Vagina (tissue), 2 donors: ENCODE results near the gene CD6. TPM values are rescaled to one million over a fixed set of nuclear protein-coding genes. Genes with fewer than 3 reads are reported as not detected.

Experiments
- DNase-seq, 2 donors: peaks; one replicate each; pipeline ENCODE4 v3.0.0-alpha.2; 2017; ENCODE audit errors: extremely low spot score in 2 of 2
- H3K27ac ChIP-seq: fragments of 200-600 bp; sonication (generic); one replicate; pipeline ENCODE4 v1.5.1; 2019
- H3K27me3 ChIP-seq: fragments of 200-600 bp; sonication (generic); one replicate; pipeline ENCODE4 v1.5.1; 2019
- H3K36me3 ChIP-seq, 2 donors: fragments of 200-600 bp; sonication (generic); one replicate each; pipeline ENCODE4 v1.5.1; 2017 to 2019
- H3K4me1 ChIP-seq: fragments of 200-600 bp; sonication (generic); one replicate; pipeline ENCODE4 v1.5.1; 2019
- H3K4me3 ChIP-seq, 2 donors: fragments of 200-600 bp; sonication (generic); 1 replicate in 1 of 2; 2 replicates in 1 of 2; pipeline ENCODE4 v1.5.1; 2016 to 2019
- H3K9me3 ChIP-seq: fragments of 200-600 bp; sonication (generic); one replicate; pipeline ENCODE4 v1.5.1; 2019
- POLR2A ChIP-seq, 2 donors: fragments of 450-650 bp; IDR thresholded peaks; one replicate each; pipeline ENCODE4 v1.6.1; 2017; ENCODE audit warnings: antibody characterized with exemption in 2 of 2, mild to moderate bottlenecking in 2 of 2, moderate library complexity in 2 of 2
- POLR2AphosphoS5 ChIP-seq, 2 donors: sonication (generic); formaldehyde crosslinking; IDR thresholded peaks; one replicate each; pipeline ENCODE4 v1.9.0; 2017; ENCODE audit warnings: antibody characterized with exemption in 2 of 2, mild to moderate bottlenecking in 2 of 2, low read depth in 1 of 2; ENCODE audit not compliant: insufficient read depth in 1 of 2
- intact Hi-C: fragments of 100-400 bp; cut with DNase I; formaldehyde crosslinking; loops from one replicate; pipeline ENCODE4 v1.15.1; 2023
- total RNA-seq: library from RNA; depleted of rRNA; stranded (reverse); fragments of >200 nt; gene quantifications from one replicate; pipeline ENCODE4 v1.2.3, GENCODE V29; 2016
- TF ChIP-seq, protein P1 (sequence below), 3 experiments: fragments of 450-650 bp in 2 of 3; fragments of 200-600 bp in 1 of 3; sonication (generic) in 1 of 3; IDR thresholded peaks; one replicate each; pipeline ENCODE4 v1.5.1; 2017 to 2019; ENCODE audit warnings: antibody characterized with exemption in 3 of 3, mild to moderate bottlenecking in 2 of 3, moderate library complexity in 2 of 3

CD6 gene
- total RNA-seq, 1 donor from 2014 or later: 3.9 TPM

DNA sequence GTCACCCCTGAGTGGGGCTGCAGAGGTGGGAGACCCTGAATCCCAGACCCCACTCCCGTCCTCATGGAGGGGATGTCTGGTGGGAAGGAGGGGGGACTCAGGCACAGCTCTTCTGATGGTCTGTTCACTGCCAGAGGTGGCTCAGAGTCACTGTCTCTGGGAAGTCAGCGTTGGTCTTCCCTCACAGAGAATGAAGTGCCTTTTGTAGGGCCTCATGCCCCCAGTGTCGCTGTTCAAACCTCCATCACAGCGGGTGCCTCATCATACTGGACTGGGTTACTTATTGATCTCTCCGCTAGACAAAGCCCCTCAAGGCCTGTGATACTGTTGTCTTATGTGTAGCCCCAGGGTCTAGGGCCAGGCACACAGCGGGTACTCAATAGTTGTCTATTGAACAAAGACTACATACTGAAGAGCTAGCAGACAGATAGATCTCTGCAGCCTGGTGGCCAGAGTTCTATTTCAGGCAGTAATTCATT is 41.3 kb downstream of the CD6 start:
- H3K4me3 ChIP-seq: no peak overlapping the region
- H3K9me3 ChIP-seq: no peaks in the 10 kb centered on the region
- H3K27me3 ChIP-seq: no peaks in the 10 kb centered on the region
- intact Hi-C loops: no loop called here
- H3K36me3 ChIP-seq: no peaks in the 10 kb centered on the region
- H3K27ac ChIP-seq: no peak overlapping the region
- TF ChIP-seq, protein P1, sequence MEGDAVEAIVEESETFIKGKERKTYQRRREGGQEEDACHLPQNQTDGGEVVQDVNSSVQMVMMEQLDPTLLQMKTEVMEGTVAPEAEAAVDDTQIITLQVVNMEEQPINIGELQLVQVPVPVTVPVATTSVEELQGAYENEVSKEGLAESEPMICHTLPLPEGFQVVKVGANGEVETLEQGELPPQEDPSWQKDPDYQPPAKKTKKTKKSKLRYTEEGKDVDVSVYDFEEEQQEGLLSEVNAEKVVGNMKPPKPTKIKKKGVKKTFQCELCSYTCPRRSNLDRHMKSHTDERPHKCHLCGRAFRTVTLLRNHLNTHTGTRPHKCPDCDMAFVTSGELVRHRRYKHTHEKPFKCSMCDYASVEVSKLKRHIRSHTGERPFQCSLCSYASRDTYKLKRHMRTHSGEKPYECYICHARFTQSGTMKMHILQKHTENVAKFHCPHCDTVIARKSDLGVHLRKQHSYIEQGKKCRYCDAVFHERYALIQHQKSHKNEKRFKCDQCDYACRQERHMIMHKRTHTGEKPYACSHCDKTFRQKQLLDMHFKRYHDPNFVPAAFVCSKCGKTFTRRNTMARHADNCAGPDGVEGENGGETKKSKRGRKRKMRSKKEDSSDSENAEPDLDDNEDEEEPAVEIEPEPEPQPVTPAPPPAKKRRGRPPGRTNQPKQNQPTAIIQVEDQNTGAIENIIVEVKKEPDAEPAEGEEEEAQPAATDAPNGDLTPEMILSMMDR (IDR thresholded peaks at IDR 0.05): no peak
- no peak for TF ChIP-seq POLR2A (IDR thresholded peaks at IDR 0.05)
- TF ChIP-seq POLR2AphosphoS5 (IDR thresholded peaks at IDR 0.05; ENCODE audit: insufficient read depth in 1 of 2, low read depth in 1 of 2): no peak
- DNase-seq: no peak
- peaks cover 8% of the 10 kb centered on the region for H3K4me1 ChIP-seq

DNA sequence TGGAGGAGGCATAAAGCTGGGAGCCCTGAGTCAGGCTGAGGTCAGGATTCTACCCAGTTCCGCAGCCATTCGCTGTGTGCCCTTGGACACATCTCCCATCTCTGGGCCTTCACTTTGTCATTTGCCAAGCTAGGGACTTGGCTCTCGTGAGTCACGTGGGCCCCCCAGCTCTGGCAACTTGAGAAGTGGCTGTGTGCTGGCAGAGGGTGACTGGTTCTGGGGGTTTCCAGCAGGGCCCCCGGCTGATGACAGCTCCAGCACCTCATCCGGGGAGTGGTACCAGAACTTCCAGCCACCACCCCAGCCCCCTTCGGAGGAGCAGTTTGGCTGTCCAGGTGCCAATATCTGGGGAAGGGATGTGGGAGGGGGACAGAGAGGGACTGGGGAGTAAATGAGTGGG is 46.6 kb downstream of the CD6 start:
- Histone ChIP-seq H3K4me1 (no peaks in the 10 kb centered on the region), H3K27ac (no peak overlapping the region), H3K27me3 (no peaks in the 10 kb centered on the region), H3K4me3 (no peak overlapping the region), H3K9me3 (no peaks in the 10 kb centered on the region), H3K36me3 (no peaks in the 10 kb centered on the region)
- intact Hi-C loops: no loop called here
- no peak for DNase-seq
- TF ChIP-seq, protein P1 (IDR thresholded peaks at IDR 0.05): no peak
- TF ChIP-seq POLR2AphosphoS5 (IDR thresholded peaks at IDR 0.05; ENCODE audit: insufficient read depth in 1 of 2, low read depth in 1 of 2) (no peak), POLR2A (IDR thresholded peaks at IDR 0.05) (no peak)

DNA sequence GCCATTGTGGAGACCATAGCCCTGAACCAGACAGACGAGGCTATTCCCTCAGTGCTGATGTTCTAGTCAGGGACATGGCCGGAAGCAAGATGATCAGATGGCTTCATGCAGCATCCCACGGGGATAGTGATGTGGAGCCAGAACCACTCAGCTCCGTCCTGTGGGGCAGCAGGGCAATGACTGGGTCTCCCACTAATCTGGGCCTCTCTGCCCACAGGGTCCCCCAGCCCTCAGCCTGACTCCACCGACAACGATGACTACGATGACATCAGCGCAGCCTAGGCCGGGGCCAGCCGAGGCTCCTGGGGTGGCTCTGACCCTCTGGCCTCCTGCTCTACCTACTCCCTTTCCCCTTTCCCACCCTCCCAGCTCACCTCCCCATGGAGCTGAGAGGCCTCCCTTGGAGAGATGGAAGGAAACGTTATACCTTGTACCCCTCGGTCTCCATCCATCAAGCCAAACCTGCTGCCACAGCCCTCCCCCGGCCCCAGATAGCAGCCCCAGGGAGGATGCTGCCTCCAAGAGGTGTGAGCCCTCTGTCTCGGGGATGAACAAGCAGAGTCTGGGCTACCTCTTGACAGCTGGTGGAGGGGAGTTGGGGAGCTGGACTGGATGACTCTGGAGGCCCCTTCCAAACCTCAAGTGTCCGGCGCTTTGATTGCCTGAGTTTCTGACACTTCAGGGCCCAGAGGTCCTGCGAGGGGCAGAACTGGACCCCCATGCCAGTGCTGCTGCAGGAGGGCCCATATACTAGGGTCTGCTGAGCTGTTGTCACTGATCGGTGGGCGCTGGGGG is 47.8 kb downstream of the CD6 start:
- Histone ChIP-seq H3K4me1 (no peaks in the 10 kb centered on the region), H3K9me3 (no peaks in the 10 kb centered on the region), H3K27ac (no peak overlapping the region), H3K36me3 (no peaks in the 10 kb centered on the region), H3K27me3 (no peaks in the 10 kb centered on the region), H3K4me3 (no peak overlapping the region)
- intact Hi-C loops: no loop called here
- DNase-seq: no peak
- no peak for TF ChIP-seq POLR2A (IDR thresholded peaks at IDR 0.05)
- no peak for TF ChIP-seq POLR2AphosphoS5 (IDR thresholded peaks at IDR 0.05; ENCODE audit: insufficient read depth in 1 of 2, low read depth in 1 of 2)
- TF ChIP-seq, protein P1 (IDR thresholded peaks at IDR 0.05): no peak

DNA sequence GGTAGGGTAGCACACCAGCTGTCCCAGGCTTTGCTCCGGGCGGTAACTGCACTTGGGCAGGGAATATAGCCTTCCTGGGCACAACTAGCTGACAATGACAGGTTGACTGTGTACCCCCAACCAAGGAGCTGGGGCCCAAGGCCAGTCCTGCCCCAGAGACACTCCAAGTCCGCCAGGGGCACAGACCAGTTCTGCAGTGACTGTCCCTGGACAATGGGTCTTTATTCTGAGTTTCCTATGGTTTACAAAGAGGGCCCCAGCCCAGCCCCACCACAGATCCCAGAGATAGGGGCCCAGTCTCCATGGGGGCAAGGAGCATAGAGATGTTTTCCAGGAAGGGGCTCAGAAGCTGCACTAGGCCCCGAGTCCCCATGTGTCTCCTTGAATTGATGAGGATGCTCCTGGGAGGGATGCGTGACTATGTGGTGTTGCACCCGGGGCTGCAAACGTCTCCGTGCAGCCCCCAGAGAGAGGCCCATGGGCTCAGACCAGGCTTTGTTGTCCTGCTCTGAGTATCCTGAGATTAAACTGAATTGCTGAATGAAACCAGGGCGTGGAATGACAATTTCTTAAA is 48.4 kb downstream of the CD6 start:
- Histone ChIP-seq H3K36me3 (no peaks in the 10 kb centered on the region), H3K4me3 (no peak overlapping the region), H3K27me3 (no peaks in the 10 kb centered on the region), H3K9me3 (no peaks in the 10 kb centered on the region), H3K4me1 (no peaks in the 10 kb centered on the region), H3K27ac (no peak overlapping the region)
- intact Hi-C loops: no loop called here
- TF ChIP-seq POLR2A (IDR thresholded peaks at IDR 0.05) (no peak), POLR2AphosphoS5 (IDR thresholded peaks at IDR 0.05; ENCODE audit: insufficient read depth in 1 of 2, low read depth in 1 of 2) (no peak)
- TF ChIP-seq, protein P1 (IDR thresholded peaks at IDR 0.05): no peak
- DNase-seq: no peak
